Ishikawa (cell line): ENCODE measurements around the gene RAB43.

Experiments
- CEBPB ChIP-seq: IDR thresholded peaks from 2 replicates; pipeline ENCODE4 v1.6.1; 2012
- CREB1 ChIP-seq: IDR thresholded peaks from 2 replicates; pipeline ENCODE4 v1.6.1; 2012; ENCODE audit warnings: low read depth
- EGR1 ChIP-seq: IDR thresholded peaks from 2 replicates; pipeline ENCODE4 v1.6.1; 2012
- EP300 ChIP-seq: IDR thresholded peaks from 2 replicates; pipeline ENCODE4 v1.6.1; 2012; ENCODE audit warnings: borderline replicate concordance
- FOXM1 ChIP-seq: IDR thresholded peaks from 2 replicates; pipeline ENCODE4 v1.6.1; 2012; ENCODE audit warnings: low read depth, borderline replicate concordance
- MAX ChIP-seq: IDR thresholded peaks from 2 replicates; pipeline ENCODE4 v1.6.1; 2012
- NFIC ChIP-seq: IDR thresholded peaks from 2 replicates; pipeline ENCODE4 v1.6.1; 2012
- RAD21 ChIP-seq: IDR thresholded peaks from 2 replicates; pipeline ENCODE4 v1.6.1; 2012; ENCODE audit warnings: low read depth
- REST ChIP-seq: IDR thresholded peaks from 2 replicates; pipeline ENCODE4 v1.6.1; 2012; ENCODE audit warnings: low read depth, mild to moderate bottlenecking
- TAF1 ChIP-seq: IDR thresholded peaks from 2 replicates; pipeline ENCODE4 v1.6.1; 2012; ENCODE audit warnings: low read depth, mild to moderate bottlenecking
- TCF12 ChIP-seq: IDR thresholded peaks from 2 replicates; pipeline ENCODE4 v1.6.1; 2012; ENCODE audit warnings: low read depth
- TEAD4 ChIP-seq: IDR thresholded peaks from 2 replicates; pipeline ENCODE4 v1.6.1; 2012
- USF1 ChIP-seq: IDR thresholded peaks from 2 replicates; pipeline ENCODE4 v1.6.1; 2012
- YY1 ChIP-seq: IDR thresholded peaks from 2 replicates; pipeline ENCODE4 v1.6.1; 2012; ENCODE audit warnings: low read depth
- ZBTB7A ChIP-seq: IDR thresholded peaks from 2 replicates; pipeline ENCODE4 v1.6.1; 2012; ENCODE audit warnings: low read depth

RAB43 gene

GRCh38 chr3:129061888-129062834 is 59.4 kb downstream of the RAB43 start:
- TF ChIP-seq YY1 = no peak
- no peak for TF ChIP-seq EGR1
- no peak for TF ChIP-seq CEBPB
- no peak for TF ChIP-seq NFIC
- no peak for TF ChIP-seq EP300
- TF ChIP-seq FOXM1 = no peak
- no peak for TF ChIP-seq TAF1
- TF ChIP-seq RAD21 = no peak
- TF ChIP-seq CREB1 = no peak
- no peak for TF ChIP-seq USF1
- TF ChIP-seq TEAD4 = no peak
- no peak for TF ChIP-seq REST
- no peak for TF ChIP-seq TCF12
- no peak for TF ChIP-seq ZBTB7A

- TF ChIP-seq TEAD4 = no peak
- TF ChIP-seq REST = no peak
- TF ChIP-seq MAX = no peak
- no peak for TF ChIP-seq FOXM1
These were observed 60.3 kb downstream of the RAB43 start for GRCh38 chr3:129061023-129061887.

- no peak for TF ChIP-seq EGR1
- no peak for TF ChIP-seq MAX
- TF ChIP-seq TEAD4 = no peak
- TF ChIP-seq TCF12 = no peak
- TF ChIP-seq ZBTB7A = no peak
- TF ChIP-seq YY1 = no peak
- TF ChIP-seq RAD21 = no peak
These were observed 61.2 kb downstream of the RAB43 start, which contains the start of gene GP9 for GRCh38 chr3:129060276-129061022. TSS of gene GP9 (plus strand) at chr3:129060779. CDS start at chr3:129061740, 961 bp downstream.

GRCh38 chr3:129059311-129059958 is 62.2 kb downstream of the RAB43 start:
- TF ChIP-seq MAX (no peak), CEBPB (no peak), ZBTB7A (no peak), RAD21 (no peak), NFIC (no peak)

- TF ChIP-seq YY1 = no peak
- no peak for TF ChIP-seq FOXM1
- TF ChIP-seq ZBTB7A = no peak
- TF ChIP-seq NFIC = no peak
- TF ChIP-seq EGR1 = no peak
- TF ChIP-seq CREB1 = no peak
- TF ChIP-seq RAD21 = no peak
These were observed 63.0 kb downstream of the RAB43 start for GRCh38 chr3:129058441-129059200.
